H1 (cell line): ENCODE results near the gene CCDC106.

Experiments used
- CHD2 ChIP-seq: IDR thresholded peaks from 2 replicates; pipeline ENCODE4 v1.6.1; 2012; ENCODE audit warnings: low read length, improper control_type of control experiment
- CTCF ChIP-seq, 3 experiments: IDR thresholded peaks; 1 replicate in 2 of 3; 2 replicates in 1 of 3; pipeline versions ENCODE4 v1.5.1 to v1.6.1; 2011; ENCODE audit warnings: low read length in 3 of 3, mild to moderate bottlenecking in 3 of 3, inconsistent platforms in 2 of 3, low read depth in 1 of 3, moderate library complexity in 1 of 3; ENCODE audit not compliant: insufficient read depth in 1 of 3; ENCODE audit errors: control extremely low read depth in 1 of 3
- MAFK ChIP-seq: IDR thresholded peaks from 2 replicates; pipeline ENCODE4 v1.6.1; 2012; ENCODE audit warnings: low read depth, mild to moderate bottlenecking, improper control_type of control experiment, low read length
- POLR2AphosphoS5 ChIP-seq: IDR thresholded peaks from 2 replicates; pipeline ENCODE4 v1.6.1; 2011; ENCODE audit warnings: low read depth, low read length
- SIN3A ChIP-seq, 2 experiments: IDR thresholded peaks in 1 of 2; conservative IDR thresholded peaks in 1 of 2; 2 replicates each; pipeline ENCODE4 v1.6.1; 2011 to 2012; ENCODE audit warnings: low read length in 2 of 2, improper control_type of control experiment in 1 of 2, low read depth in 1 of 2, mild to moderate bottlenecking in 1 of 2
- TAF1 ChIP-seq: IDR thresholded peaks from 2 replicates; pipeline ENCODE4 v1.6.1; 2011; ENCODE audit warnings: mild to moderate bottlenecking, low read depth, low read length

GRCh38 chr19:55660404-55660803, 12.4 kb downstream of the CCDC106 start:
- TF ChIP-seq MAFK (no peak), CHD2 (no peak), POLR2AphosphoS5 (no peak), TAF1 (no peak), CTCF (IDR thresholded peaks at IDR 0.05; ENCODE audit: control extremely low read depth in 1 of 3, insufficient read depth in 1 of 3, low read depth in 1 of 3, low read length in 3 of 3) (no peak), SIN3A (conservative IDR thresholded peaks at IDR 0.05 in 1 of 2, IDR thresholded peaks at IDR 0.05 in 1 of 2; ENCODE audit: low read depth in 1 of 2, low read length in 2 of 2) (no peak)
